H9 (cell line): Measurements from ENCODE around the gene SUPT7L. TPM values are rescaled to one million over a fixed set of nuclear protein-coding genes. Genes with fewer than 3 reads are reported as not detected.

Experiments
- DNase-seq: peaks from one replicate; pipeline ENCODE4 v3.0.0-alpha.2; 2017
- H2AFZ ChIP-seq: one replicate; pipeline ENCODE4 v1.6.1; 2013; ENCODE audit warnings: mild to moderate bottlenecking, low read length, control low read depth, moderate library complexity
- H2AK5ac ChIP-seq: 2 replicates; pipeline ENCODE4 v1.6.1; 2013; ENCODE audit warnings: low read length, control low read depth, mixed read lengths; ENCODE audit not compliant: insufficient read length
- H2BK120ac ChIP-seq: one replicate; pipeline ENCODE4 v1.6.1; 2013; ENCODE audit warnings: low read depth, mild to moderate bottlenecking, low read length, control low read depth, inconsistent platforms; ENCODE audit not compliant: poor library complexity, severe bottlenecking
- H2BK12ac ChIP-seq: 2 replicates; pipeline ENCODE4 v1.6.1; 2013; ENCODE audit warnings: low read length, control low read depth, mixed read lengths, low read depth; ENCODE audit not compliant: insufficient read length
- H2BK15ac ChIP-seq: 2 replicates; pipeline ENCODE4 v1.6.1; 2013; ENCODE audit warnings: low read depth, low read length, control low read depth
- H2BK20ac ChIP-seq: one replicate; pipeline ENCODE4 v1.6.1; 2013; ENCODE audit warnings: low read depth, mild to moderate bottlenecking, low read length, control low read depth, inconsistent platforms; ENCODE audit not compliant: poor library complexity, severe bottlenecking
- H2BK5ac ChIP-seq: 2 replicates; pipeline ENCODE4 v1.6.1; 2013; ENCODE audit warnings: low read length, control low read depth, mixed read lengths; ENCODE audit not compliant: insufficient read length
- H3K14ac ChIP-seq: 2 replicates; pipeline ENCODE4 v1.6.1; 2013; ENCODE audit warnings: low read length, control low read depth; ENCODE audit not compliant: insufficient read depth
- H3K18ac ChIP-seq: 2 replicates; pipeline ENCODE4 v1.6.1; 2013; ENCODE audit warnings: low read depth, mild to moderate bottlenecking, mixed read lengths, low read length, control low read depth; ENCODE audit not compliant: insufficient read length
- H3K23ac ChIP-seq: 2 replicates; pipeline ENCODE4 v1.6.1; 2013; ENCODE audit warnings: low read length, control low read depth, mixed read lengths, low read depth; ENCODE audit not compliant: insufficient read length
- H3K23me2 ChIP-seq: 2 replicates; pipeline ENCODE4 v1.6.1; 2013; ENCODE audit warnings: low read depth, mild to moderate bottlenecking, mixed read lengths, low read length, control low read depth; ENCODE audit not compliant: insufficient read length, poor library complexity, severe bottlenecking
- H3K27ac ChIP-seq: 2 replicates; pipeline ENCODE4 v1.5.1; 2013; ENCODE audit warnings: low read length, control low read depth, mixed read lengths, low read depth; ENCODE audit not compliant: insufficient read length
- H3K27me3 ChIP-seq: 2 replicates; pipeline ENCODE4 v1.6.1; 2013; ENCODE audit warnings: low read length, control low read depth, inconsistent platforms; ENCODE audit not compliant: insufficient read depth
- H3K4ac ChIP-seq: 2 replicates; pipeline ENCODE4 v1.6.1; 2013; ENCODE audit warnings: low read depth, mild to moderate bottlenecking, control low read depth, inconsistent platforms, low read length, moderate library complexity
- H3K4me1 ChIP-seq: 2 replicates; pipeline ENCODE4 v1.6.1; 2013; ENCODE audit warnings: low read length, control low read depth, inconsistent platforms; ENCODE audit not compliant: insufficient read depth
- H3K4me2 ChIP-seq: 2 replicates; pipeline ENCODE4 v1.6.1; 2013; ENCODE audit warnings: low read length, control low read depth, mixed read lengths; ENCODE audit not compliant: insufficient read length, insufficient read depth
- H3K56ac ChIP-seq: 2 replicates; pipeline ENCODE4 v1.6.1; 2013; ENCODE audit warnings: low read depth, mild to moderate bottlenecking, mixed read lengths, low read length, control low read depth; ENCODE audit not compliant: insufficient read length
- H3K79me1 ChIP-seq: 2 replicates; pipeline ENCODE4 v1.6.1; 2013; ENCODE audit warnings: low read depth, mild to moderate bottlenecking, moderate library complexity, low read length, control low read depth, inconsistent platforms; ENCODE audit not compliant: insufficient read depth, poor library complexity, severe bottlenecking
- H3K79me2 ChIP-seq: 2 replicates; pipeline ENCODE4 v1.6.1; 2013; ENCODE audit warnings: low read length, control low read depth, inconsistent platforms; ENCODE audit not compliant: insufficient read depth
- H3K9ac ChIP-seq: 2 replicates; pipeline ENCODE4 v1.6.1; 2013; ENCODE audit warnings: low read length, control low read depth, mixed read lengths; ENCODE audit not compliant: insufficient read length; ENCODE audit errors: extremely low read depth
- H3K9me3 ChIP-seq: one replicate; pipeline ENCODE4 v1.6.1; 2013; ENCODE audit warnings: low read depth, low read length, inconsistent platforms; ENCODE audit not compliant: control insufficient read depth
- H3T11ph ChIP-seq: one replicate; pipeline ENCODE4 v1.6.1; 2013; ENCODE audit warnings: mild to moderate bottlenecking, low read length, control low read depth, inconsistent platforms
- H4K20me1 ChIP-seq: one replicate; pipeline ENCODE4 v1.6.1; 2013; ENCODE audit not compliant: control insufficient read depth, insufficient read length, insufficient read depth
- H4K5ac ChIP-seq: 2 replicates; pipeline ENCODE4 v1.6.1; 2013; ENCODE audit warnings: low read depth, mild to moderate bottlenecking, mixed read lengths, low read length, control low read depth; ENCODE audit not compliant: insufficient read length
- H4K8ac ChIP-seq: replicated peaks from 2 replicates; pipeline ENCODE4 v1.6.1; 2013; ENCODE audit warnings: low read length, control low read depth, mixed read lengths, low read depth; ENCODE audit not compliant: insufficient read length
- H4K91ac ChIP-seq: 2 replicates; pipeline ENCODE4 v1.6.1; 2013; ENCODE audit warnings: low read depth, mild to moderate bottlenecking, moderate library complexity, mixed read lengths, low read length, control low read depth; ENCODE audit not compliant: insufficient read length
- H3K27ac Mint-ChIP-seq, 3 experiments: 2 replicates in 2 of 3; 3 replicates in 1 of 3; pipeline ENCODE4 v1.8.0; 2020 to 2021; ENCODE audit warnings: mixed read lengths in 3 of 3, mild to moderate bottlenecking in 1 of 3, moderate library complexity in 1 of 3
- H3K27me3 Mint-ChIP-seq: 2 replicates; pipeline ENCODE4 v1.8.0; 2021; ENCODE audit warnings: low read depth, mild to moderate bottlenecking, moderate library complexity, mixed read lengths
- H3K36me3 Mint-ChIP-seq, 3 experiments: 2 replicates in 2 of 3; 3 replicates in 1 of 3; pipeline ENCODE4 v1.8.0; 2020 to 2021; ENCODE audit warnings: low read depth in 3 of 3, mixed read lengths in 3 of 3; ENCODE audit not compliant: insufficient read depth in 1 of 3
- H3K4me1 Mint-ChIP-seq, 2 experiments: 2 replicates each; pipeline ENCODE4 v1.8.0; 2020; ENCODE audit warnings: mixed read lengths in 2 of 2
- H3K4me3 Mint-ChIP-seq, 2 experiments: 2 replicates in 1 of 2; 3 replicates in 1 of 2; pipeline ENCODE4 v1.8.0; 2020 to 2021; ENCODE audit warnings: mild to moderate bottlenecking in 2 of 2, mixed read lengths in 2 of 2, moderate library complexity in 1 of 2
- H3K9me3 Mint-ChIP-seq, 2 experiments: 2 replicates in 1 of 2; 3 replicates in 1 of 2; pipeline ENCODE4 v1.8.0; 2020; ENCODE audit warnings: mild to moderate bottlenecking in 2 of 2, mixed read lengths in 2 of 2, moderate library complexity in 1 of 2
- total RNA-seq: library from RNA; stranded (reverse); gene quantifications from 2 replicates; pipeline ENCODE4 v1.2.1, GENCODE V29; 2021
- TF ChIP-seq, protein P1 (sequence below): fragments of 200-600 bp; sonication (generic); conservative IDR thresholded peaks from 3 replicates; pipeline ENCODE4 v1.8.0; 2021; ENCODE audit warnings: antibody characterized with exemption, mild to moderate bottlenecking

The SUPT7L gene
- total RNA-seq, 1 experiment from 2014 or later, result 30.4 TPM

- no peaks in the 10 kb centered on the region for H3K27me3 ChIP-seq
- H2BK20ac ChIP-seq, result no peak overlapping the region
- H3K56ac ChIP-seq, result no peak overlapping the region
- no peak overlapping the region for H2BK15ac ChIP-seq
- no peaks in the 10 kb centered on the region for H3K79me1 ChIP-seq
- H4K91ac ChIP-seq, result no peak overlapping the region
- TF ChIP-seq, protein P1, sequence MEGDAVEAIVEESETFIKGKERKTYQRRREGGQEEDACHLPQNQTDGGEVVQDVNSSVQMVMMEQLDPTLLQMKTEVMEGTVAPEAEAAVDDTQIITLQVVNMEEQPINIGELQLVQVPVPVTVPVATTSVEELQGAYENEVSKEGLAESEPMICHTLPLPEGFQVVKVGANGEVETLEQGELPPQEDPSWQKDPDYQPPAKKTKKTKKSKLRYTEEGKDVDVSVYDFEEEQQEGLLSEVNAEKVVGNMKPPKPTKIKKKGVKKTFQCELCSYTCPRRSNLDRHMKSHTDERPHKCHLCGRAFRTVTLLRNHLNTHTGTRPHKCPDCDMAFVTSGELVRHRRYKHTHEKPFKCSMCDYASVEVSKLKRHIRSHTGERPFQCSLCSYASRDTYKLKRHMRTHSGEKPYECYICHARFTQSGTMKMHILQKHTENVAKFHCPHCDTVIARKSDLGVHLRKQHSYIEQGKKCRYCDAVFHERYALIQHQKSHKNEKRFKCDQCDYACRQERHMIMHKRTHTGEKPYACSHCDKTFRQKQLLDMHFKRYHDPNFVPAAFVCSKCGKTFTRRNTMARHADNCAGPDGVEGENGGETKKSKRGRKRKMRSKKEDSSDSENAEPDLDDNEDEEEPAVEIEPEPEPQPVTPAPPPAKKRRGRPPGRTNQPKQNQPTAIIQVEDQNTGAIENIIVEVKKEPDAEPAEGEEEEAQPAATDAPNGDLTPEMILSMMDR, result no peak
- H3K9ac ChIP-seq, result no peak overlapping the region
- no peak overlapping the region for H2AK5ac ChIP-seq
- H3K18ac ChIP-seq, result no peak overlapping the region
- no peaks in the 10 kb centered on the region for H3K79me2 ChIP-seq
- Mint-ChIP-seq H3K27ac (no peak overlapping the region), H3K9me3 (no peaks in the 10 kb centered on the region), H3K27me3 (no peaks in the 10 kb centered on the region), H3K4me1 (no peaks in the 10 kb centered on the region), H3K4me3 (no peak overlapping the region), H3K36me3 (peaks cover 14 to 65% (median 39%) of the 10 kb centered on the region in 3 experiments; a peak in 6 of 7 replicates)
- no peak for DNase-seq
- no peak overlapping the region for H4K5ac ChIP-seq
- H3T11ph ChIP-seq, result no peak overlapping the region
- H3K23ac ChIP-seq, result no peak overlapping the region
- no peaks in the 10 kb centered on the region for H3K4me1 ChIP-seq
- no peak overlapping the region for H3K27ac ChIP-seq
- H3K23me2 ChIP-seq, result no peaks in the 10 kb centered on the region
- no peak overlapping the region for H3K4ac ChIP-seq
- no peak overlapping the region for H2BK120ac ChIP-seq
- H3K9me3 ChIP-seq, result no peaks in the 10 kb centered on the region
- H3K14ac ChIP-seq, result no peak overlapping the region
- H3K4me2 ChIP-seq, result no peak overlapping the region
- no peak overlapping the region for H2BK5ac ChIP-seq
- no peak overlapping the region for H4K8ac ChIP-seq
- H2BK12ac ChIP-seq, result no peak overlapping the region
- no peaks in the 10 kb centered on the region for H4K20me1 ChIP-seq
- no peak overlapping the region for H2AFZ ChIP-seq
These were observed 18.2 kb downstream of the SUPT7L start for GRCh38 chr2:27645197-27645596.
